HG02763 (cell line): Measurements from ENCODE around the gene PALMD.

ENCODE experiments used
- ATAC-seq: cut with Tn5 transposase; IDR thresholded peaks from one replicate; pipeline ENCODE4 v1.9.1; 2021; ENCODE audit warnings: mild to moderate bottlenecking, moderate library complexity; ENCODE audit not compliant: unreplicated experiment

The PALMD gene

DNA sequence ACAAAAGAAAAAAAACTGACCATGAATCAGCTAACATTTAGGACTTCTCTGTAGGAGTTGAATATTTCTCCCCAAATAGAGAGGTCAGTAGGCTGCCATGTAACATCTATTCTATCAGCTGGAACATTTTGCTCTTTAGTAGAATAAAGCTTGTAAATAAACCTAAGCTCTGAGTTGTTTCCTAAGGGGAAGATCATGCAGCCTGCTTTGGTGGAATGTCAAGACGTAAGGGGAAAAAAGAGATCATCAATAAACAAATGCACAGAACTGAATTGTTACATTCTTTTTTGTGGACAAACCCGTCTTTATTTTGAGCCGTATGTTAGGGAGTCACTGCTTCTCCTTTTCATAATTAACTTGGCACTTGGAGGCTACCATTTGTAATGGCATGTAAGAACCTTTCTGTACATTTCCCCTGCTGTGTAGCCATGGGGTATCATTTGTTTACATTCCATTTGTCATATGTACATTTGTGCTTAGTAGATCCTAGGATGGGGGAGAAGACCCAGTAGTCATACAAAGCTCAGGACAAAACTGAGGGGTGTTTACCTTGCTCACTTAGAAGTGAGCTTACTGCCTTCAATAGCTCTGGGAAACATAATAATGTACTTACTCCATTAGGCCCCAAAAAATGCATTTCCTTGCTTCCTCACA, 10.8 kb upstream of the PALMD start:
- no peak for ATAC-seq

DNA sequence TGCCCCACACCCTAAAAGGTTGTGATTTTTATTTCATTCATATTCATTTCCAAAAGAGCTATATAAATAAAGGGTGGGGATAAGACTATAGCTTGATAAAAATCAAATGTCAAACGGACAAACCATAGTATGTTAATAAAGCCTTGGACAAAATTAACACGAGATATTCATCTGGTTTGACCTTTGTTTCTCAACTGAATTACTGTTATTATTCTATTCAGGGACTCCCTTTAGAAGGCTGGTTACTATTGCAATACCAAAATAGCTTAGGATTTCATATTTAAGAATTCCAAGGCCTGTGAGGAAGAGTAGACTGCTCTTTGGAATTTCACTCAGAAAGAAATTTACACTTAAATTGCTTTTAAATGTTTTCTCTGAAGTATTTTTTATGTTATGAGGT, 10.2 kb upstream of the PALMD start:
- no peak for ATAC-seq

DNA sequence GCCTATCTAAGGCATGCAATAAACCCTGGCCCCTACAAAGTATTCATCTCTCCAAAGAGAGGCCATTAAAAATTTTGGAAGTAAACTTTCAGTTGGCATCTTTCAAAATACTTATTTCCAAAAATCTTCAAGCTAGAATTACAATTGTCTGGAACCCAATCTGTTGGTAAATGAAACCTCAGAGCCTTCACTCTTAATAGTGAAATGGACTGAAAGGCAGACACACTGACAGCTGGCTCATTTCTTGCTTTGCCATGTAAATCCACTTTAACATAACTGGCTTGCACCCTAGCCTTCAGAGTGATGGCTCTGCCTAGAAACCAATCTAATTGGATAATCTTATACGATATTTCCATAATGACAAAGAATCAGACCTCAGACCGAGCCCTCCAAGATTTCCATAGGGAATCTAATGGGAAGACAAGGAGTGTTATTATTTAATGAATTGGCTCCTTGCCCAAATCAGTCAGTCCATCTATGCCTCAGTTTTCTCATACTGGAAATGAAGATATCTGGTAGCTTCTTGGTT, 9.2 kb upstream of the PALMD start:
- no peak for ATAC-seq

DNA sequence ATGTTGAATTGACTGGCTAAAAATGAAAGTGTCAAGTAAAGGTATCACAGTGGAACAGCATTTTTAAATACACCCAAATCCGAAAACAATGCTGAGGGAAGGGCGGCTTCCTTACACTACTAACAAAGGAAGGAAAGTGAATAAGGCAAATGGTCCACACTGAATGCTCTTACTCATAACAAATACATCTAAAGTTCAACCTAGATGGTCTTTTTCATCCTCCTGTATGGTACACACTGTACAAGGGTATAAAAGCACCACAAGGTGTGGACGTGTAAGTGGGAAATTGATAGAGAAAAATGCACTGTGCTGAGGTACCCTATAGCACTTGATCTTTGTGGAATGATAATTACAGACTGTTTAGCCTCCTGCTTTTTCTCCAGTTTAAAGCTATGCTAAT, 7.1 kb upstream of the PALMD start:
- ATAC-seq, result no peak

DNA sequence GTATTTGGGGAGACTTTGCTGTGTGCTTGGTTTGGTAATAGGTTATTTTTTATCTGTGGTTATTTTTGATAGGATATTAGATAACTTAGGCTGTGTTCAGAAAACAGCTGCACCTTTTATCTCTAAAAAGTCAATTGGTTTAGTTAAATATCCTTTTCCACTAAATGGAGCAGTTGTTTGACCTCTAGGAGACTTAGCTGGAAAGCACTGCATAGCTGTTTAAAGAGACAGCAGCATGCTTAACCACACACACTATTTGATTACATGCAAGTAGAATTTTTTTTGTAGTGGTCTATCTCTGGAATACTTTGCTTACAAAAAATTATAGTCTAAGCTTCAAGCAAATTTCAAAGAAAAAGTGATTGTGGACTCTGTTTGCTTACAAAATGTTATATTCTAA, 6.5 kb upstream of the PALMD start:
- no peak for ATAC-seq

DNA sequence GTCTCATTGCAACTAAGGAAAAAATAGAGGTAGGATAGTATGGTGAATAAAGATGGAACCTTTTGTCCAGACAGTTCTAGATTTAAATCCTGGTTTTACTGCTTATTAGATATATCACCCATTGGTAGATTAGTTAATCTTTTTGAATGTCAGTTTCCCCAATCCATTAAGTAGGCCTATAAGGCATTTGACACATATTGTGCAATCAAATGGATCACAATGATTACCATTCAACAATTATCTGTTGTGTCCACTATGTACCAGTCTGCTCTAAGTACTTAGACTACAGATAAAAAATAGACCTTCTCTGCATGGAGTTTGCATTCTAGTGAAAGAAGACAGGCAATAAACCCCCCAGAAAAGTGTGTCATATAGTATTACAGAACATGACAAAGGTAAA, 6.0 kb upstream of the PALMD start:
- ATAC-seq, result no peak

DNA sequence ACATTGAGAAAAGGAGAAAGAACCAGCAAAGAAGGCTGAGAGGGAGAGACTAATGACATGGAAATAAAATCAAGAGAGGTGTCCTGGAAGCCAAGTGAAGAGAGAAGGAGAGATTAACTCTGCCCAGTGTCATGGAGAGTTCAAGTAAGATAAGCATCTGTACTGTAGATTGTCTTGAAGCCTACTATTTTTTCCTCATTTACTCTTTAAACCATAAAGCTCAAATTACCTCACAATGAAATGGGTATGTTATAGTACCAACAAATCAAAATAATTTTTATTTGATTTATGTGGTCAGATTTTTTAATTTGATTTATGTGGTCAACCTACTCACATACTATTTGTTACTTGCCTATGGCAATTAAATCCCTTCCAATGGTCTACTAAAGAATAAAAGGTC, 5.2 kb upstream of the PALMD start:
- ATAC-seq, result no peak

DNA sequence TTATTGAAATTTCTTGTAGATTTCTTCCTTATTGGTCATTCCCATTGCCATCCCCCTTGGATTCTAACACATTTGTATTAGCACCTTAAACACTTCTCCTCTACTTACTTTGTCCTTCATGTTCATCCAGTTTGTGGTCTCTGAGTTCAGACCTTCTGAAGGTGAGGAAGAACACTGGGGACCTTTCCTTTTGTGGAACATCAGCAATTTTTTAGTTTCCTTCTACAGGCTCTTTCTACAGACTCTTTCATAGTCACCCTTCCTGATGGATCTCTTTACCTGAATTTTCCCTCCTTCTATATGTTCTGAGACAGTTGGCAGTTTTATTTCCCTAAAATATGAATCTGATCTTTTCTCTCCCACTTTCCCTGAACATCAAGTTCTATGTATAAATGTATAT, 4.4 kb upstream of the PALMD start:
- ATAC-seq, result no peak

DNA sequence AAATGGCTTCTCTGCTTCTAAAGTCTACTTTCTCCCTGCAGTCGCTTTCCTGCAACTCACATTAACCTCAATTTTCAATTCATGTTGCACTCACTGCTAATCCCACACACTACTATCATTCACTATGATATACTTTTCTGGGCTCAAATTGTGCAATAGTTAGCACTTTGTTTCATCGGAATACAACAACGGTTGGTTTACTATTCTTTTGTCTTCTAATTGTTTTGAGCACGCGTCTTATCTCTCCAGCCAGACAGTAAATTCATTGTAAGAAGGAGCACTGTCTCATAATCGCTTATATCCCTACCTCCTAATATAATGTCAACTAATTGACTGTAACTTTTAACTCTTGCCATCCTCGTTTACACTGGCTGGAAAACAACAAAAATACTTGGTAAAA, 3.9 kb upstream of the PALMD start:
- no peak for ATAC-seq

DNA sequence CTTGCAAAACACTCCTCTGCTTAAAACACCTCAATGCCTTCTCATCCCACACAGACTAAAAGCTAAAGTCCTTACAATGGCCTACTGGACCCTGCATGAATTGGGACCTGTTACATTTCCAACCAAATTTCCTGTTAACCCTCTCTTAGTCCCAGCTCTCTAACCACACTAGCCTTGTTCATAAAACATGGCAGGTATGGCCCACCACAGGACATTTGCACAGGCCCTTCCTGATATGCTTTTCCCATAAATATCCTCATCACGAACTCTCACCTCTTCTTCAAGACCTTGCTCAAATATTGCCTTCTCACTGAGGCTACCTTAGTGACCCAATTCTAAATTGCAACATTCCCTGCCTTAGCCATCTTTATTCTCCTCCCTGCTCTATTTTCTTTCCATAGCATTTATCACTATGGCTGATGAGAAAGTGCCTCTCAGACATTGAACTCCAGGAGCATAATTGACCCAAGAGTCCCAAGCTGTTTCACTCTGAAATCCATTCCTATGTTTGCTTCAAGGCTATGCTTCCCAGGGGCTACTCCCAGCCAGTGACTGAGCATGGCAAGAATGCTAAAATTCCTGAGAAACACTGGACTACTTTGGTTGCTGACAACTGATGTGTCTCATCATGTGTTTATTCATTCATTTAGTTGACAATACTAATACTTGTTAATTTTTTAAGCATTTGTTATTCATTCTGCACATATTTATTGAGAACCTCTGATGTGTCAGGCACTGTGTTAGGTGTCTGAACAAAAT, 2.7 kb upstream of the PALMD start:
- ATAC-seq, result no peak

DNA sequence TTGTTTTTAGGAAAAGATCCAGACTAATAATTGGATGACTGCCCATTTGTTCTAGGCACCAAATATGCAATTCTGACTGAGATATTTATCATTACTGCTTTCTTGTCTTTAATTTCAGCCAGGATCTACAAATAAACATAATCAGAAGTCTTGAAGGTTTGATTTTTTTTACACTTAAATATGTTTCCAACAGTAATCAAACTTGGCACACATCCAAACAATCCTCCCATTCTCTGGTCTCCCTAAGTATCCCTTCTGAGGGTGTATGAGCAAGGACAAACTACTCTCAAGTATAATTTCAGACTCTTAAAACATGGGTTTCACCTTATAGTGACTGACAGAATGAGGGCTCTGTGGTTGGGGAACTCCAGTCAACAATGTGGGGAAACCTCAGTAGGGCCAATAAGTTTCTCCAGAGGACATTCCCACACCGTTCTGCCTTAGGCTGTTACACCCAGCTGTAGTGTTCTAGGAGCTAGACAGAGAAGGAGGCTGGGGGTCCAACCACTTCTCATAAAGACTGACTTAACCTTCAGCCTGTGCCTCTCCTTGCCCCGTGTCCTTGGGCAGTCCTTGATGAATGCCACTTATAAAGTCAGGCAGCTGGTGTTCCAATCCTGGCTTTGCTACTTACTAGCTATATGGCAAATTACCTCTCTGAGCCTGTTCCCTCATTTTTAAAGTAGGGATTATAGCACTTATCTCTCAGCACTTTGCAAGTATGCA, 1.5 kb upstream of the PALMD start:
- ATAC-seq, result no peak

DNA sequence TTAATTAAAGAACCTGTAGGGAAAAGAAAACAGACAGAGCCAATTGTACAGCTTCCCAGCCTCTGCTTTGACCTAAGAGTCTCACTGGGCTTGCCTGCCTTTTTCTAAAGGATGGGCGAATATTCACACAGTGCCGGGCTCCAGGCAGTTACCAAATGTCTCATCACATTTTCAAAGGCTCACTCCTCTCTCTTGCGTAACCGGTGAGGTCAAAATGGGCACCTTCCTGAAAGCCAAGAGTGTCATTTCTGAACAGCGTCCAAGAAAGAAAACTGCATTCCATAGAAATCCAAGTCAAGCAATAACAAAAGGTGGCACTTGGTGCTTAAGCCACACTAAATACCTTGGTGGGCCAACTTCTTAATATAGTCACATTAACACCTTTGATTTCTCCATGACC, 710 bp upstream of the PALMD start:
- ATAC-seq, result no peak

DNA sequence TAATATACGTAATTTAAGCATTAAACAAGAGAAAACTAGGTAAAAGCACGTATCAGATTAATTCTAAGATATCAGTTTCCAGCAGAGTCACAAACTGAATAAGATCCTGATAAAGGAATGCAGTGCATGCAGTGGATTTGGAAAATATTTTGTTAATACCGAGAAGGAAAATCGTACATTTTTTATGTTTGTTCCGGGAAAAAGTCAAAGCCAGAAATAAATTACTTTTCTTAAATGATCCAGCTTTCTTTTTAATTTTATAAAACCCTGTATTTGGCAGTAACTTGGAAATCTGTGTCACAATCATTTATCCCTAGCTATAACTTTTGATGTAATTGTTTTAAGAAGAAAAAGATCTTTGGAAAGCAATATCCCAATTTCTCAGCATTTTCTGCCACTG, 955 bp downstream of the PALMD start:
- ATAC-seq, result no peak

DNA sequence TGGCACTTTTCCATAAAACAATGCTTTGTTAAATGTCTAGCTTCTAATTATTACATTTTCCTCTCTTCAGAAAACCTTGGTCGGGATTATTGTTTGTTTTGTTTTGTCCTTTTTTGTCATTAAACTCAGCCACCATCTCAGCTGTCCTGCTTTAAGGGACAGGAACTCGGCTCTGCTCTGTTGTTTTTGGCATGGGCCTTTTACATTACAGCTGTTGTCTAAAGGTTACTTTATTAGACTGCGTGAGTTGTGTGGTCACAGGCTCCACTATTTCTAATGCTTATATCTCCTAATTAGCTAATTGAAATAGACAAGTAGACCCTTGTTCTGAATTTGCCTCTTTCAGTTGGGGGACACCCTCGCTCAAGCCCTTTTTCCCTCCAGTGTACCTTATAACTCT, 1.6 kb downstream of the PALMD start:
- ATAC-seq, result no peak

DNA sequence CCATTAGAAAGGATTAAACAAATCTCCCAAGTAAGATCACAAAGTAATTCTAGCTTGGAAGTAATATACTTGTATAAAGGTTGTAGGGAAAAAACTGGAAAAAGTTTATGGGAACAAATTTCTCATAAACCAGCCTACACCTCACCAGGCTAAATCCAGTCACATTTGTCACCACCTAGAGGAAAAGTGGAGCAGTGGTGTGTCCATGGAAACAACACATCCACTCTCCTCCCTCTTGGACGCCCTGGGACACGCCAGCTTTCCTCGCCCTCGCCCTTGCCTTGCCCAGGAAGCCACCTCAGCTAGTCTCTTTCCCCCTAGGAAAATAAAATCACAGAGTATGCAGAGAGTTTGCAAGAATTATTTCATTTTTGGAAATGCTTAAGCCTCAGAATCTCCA, 2.2 kb downstream of the PALMD start:
- ATAC-seq, result no peak

DNA sequence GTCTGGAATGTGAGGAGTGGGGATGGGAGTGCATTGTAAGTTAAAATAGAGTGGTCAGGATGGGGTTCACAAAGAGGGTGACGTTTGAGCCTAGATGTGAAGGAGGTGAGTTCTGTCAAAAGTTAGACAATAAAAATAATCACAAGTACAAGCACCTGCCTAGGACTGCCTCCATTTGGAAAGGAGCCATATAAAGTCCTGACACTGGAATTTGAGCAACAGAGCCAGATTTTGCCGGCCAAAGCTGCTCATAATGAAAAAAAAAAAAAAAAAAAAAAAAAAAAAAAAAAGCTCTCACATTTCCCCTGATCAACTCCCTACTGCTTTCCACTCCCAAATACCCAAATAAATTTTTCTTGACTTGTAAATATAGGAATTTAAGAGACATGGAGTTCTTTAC, 4.1 kb downstream of the PALMD start:
- no peak for ATAC-seq

DNA sequence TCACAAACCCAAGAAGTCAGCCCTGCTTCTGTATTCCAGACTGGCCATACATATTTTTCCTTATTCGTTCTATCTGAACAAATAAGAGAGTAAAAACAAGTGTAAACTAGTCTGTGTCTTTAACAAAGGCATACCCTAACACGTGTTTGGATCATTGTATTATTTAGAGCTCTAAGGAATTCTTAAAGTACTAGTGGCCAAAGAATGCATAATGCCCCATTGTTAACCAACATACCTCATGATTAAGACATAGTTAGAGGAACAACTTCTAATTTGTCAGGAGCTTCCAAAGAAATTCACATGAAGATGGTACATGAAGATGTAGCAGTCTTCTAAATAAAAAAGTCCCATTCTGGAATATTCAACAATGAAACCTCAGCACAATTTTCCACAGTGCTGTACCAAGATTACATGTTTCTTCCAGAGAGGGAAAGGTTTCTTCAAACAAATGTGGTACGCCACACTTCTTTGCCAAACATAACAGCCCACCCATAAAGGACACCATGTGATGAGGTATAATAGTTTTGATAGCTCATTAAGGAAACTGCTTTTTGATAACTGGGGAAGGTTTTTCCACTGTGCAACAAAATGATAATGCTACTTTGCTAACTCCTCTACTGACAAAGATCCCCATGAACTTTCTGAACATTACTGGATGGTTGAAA, 5.0 kb downstream of the PALMD start:
- no peak for ATAC-seq

DNA sequence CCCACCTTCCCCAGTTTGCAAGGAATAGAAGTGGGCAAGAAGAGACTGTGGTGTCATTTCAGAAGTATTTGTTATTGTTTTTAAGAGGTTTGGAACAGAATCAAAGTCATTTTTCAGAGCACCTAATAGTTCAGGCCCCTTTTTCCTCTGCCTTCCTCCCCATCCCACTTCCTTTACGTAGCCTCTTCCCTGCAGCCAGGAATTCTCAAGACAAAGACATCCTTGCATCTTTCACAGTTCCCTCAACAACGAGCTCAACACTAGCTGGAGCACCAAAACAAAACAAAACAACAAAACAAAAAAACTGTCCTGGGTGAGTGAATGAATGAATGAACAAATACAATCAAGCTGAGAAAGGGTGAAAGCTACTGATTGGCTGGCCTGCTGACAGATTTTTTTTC, 7.0 kb downstream of the PALMD start:
- no peak for ATAC-seq

DNA sequence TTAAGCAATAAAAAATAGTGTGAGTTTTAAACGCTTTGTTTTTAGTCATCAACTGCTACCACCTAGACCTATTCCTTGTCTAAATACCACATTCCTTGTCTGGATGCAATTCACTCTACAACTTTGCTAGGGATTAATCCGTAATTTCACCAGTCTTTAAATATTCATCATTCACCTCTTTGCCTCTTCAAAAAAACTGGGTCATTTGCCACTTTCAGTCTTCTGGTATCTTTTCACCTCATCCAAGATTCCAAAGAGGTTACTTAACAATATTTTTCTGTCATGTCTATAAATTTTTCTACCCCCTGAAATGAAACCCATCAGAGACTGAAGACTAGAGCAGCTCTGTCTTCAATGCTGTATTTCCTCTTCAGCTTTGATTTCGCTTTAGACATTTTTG, 9.5 kb downstream of the PALMD start:
- no peak for ATAC-seq

DNA sequence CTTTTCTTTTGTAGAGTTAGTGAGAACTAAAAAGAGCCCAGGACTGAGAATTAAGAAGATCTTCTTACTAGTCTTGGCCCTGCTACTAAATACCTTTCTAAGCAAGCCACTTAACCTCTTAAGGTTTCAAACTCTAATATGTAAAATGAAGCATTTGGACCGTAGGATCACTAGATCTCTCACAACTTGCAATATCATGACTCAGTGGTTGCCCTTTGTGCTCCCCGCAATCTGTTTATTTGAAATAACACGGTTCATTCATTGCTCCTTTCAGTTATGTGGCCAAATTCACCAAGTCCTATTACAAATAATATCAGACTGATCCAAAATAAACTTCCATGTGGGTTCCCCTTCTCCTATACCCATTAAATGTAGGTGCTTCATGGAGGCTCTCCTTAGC, 10.8 kb downstream of the PALMD start:
- no peak for ATAC-seq

DNA sequence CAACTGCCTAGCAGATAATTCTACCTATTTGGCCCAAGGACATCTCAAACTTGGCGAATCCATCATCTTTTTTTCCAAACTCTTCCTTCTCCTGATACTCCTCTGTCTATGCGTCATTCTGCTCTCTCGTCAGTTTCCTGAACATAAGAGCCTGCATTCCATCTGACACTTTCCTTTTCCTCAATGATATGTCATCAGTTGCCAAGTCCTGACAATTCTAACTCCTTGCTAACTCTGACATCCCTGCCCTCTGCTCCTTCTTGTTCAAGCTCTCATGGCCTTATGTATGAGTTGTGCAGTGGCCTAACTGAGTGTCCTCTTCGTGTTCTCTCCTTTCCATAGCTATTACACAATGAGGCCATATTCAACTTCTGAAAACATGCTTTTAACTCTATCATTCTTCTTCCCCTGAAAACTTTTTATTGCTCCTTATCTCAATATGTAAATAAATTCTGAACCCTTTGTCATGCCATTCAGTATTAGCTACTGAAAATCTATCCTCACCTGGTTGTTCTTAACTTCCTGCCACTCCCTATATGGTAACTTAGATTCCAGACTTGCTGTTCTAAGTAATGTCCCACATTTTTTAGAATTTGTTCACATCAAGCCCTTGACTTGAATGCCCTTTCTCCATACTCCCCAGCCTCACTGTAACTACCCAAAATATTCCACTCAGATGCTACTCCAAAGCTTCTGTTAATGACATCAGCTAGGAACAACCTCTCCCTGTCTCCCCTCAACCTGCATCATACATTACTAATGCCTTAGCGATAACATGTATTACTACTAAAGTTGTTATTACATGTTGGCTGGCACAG, 11.5 kb downstream of the PALMD start:
- ATAC-seq, result no peak
